Tibial nerve (tissue), 4 donors: ENCODE data around the gene NOTCH1. TPM values are rescaled to one million over a fixed set of nuclear protein-coding genes. Genes with fewer than 3 reads are reported as not detected.
A peak's percentile ranks its signal among the peaks of the same experiment; 100 is the strongest.

Experiments used
- DNase-seq, 2 donors: peaks; one replicate each; pipeline ENCODE4 v3.0.0-alpha.2; 2019; ENCODE audit warnings: low spot score in 2 of 2
- H3K27ac ChIP-seq, 4 donors: fragments of 200-600 bp; sonication (generic) in 3 of 4; one replicate each; pipeline ENCODE4 v1.5.1; 2017 to 2019; ENCODE audit warnings: mild to moderate bottlenecking in 1 of 4
- H3K27me3 ChIP-seq, 2 donors: fragments of 200-600 bp; sonication (generic) in 1 of 2; one replicate each; pipeline versions ENCODE4 v1.5.1 to v1.6.0; 2017 to 2019
- H3K36me3 ChIP-seq, 3 donors: fragments of 200-600 bp; sonication (generic); one replicate each; pipeline ENCODE4 v1.5.1; 2018 to 2019
- H3K4me1 ChIP-seq, 4 donors: fragments of 200-600 bp; sonication (generic) in 3 of 4; one replicate each; pipeline ENCODE4 v1.5.1; 2017 to 2019
- H3K4me3 ChIP-seq, 4 donors: fragments of 200-600 bp; sonication (generic) in 3 of 4; one replicate each; pipeline ENCODE4 v1.5.1; 2017 to 2019; ENCODE audit warnings: mild to moderate bottlenecking in 1 of 4, moderate library complexity in 1 of 4
- H3K9me3 ChIP-seq, 4 donors: fragments of 200-600 bp; sonication (generic) in 3 of 4; one replicate each; pipeline ENCODE4 v1.5.1; 2017 to 2019
- CTCF ChIP-seq, 5 experiments: fragments of 200-600 bp in 3 of 5; fragments of 450-650 bp in 2 of 5; sonication (generic) in 3 of 5; IDR thresholded peaks; one replicate each; pipeline ENCODE4 v1.5.1; 2016 to 2019; ENCODE audit warnings: antibody characterized with exemption in 5 of 5, mild to moderate bottlenecking in 3 of 5, moderate library complexity in 2 of 5
- EP300 ChIP-seq, 2 donors: sonication (generic); formaldehyde crosslinking; IDR thresholded peaks; one replicate each; pipeline ENCODE4 v1.6.1; 2017; ENCODE audit warnings: antibody characterized with exemption in 2 of 2, mild to moderate bottlenecking in 1 of 2
- POLR2A ChIP-seq, 2 donors: fragments of 450-650 bp; IDR thresholded peaks; one replicate each; pipeline ENCODE4 v1.6.1; 2017; ENCODE audit warnings: antibody characterized with exemption in 2 of 2, mild to moderate bottlenecking in 2 of 2, moderate library complexity in 2 of 2
- WGBS, 2 donors: methylation state at CpG; one replicate each; pipeline ENCODE4 v1.1.5; 2018; 5-methylcytosine and 5-hydroxymethylcytosine counted together
- total RNA-seq, 4 donors: library from RNA; depleted of rRNA; stranded (reverse); fragments of >200 nt; gene quantifications; one replicate each; pipeline ENCODE4 v1.1.0, GENCODE V29; 2016

NOTCH1 gene
- total RNA-seq, 4 donors from 2014 or later: 29.3 to 65.4 (median 41.5) TPM

DNA sequence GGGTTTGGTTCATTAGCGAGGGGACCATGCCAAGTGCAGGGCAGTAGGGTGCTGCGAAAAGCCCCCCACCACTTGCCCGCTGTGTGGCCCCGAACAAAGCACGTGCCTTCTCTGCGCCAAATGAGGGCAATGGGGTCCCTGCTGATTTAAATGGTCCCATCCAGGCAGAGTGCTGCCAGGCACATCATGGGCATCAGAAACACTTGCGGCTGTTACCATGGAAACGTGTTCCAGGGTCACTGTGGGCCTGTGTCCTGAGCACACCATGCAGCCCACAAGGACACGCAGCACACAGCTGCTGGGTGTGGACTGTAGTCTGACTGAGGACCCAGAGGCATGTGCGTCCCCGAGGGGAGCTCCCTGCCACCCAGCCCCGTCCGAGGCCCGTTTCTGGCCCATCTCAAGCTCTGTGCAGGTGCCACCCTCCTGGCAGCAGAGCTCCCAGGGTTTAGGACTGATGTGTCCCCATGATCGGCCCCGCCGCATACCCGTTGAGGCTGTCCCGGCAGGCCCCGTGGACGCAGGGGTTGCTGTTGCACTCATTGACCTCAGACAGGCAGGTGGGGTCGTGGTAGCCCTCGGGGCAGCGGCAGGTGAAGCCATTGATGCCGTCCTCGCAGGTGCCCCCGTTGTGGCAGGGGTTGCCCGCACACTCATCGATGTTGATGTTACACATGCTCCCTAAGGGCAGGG, 31.7 kb downstream of the NOTCH1 start:
- no peak for TF ChIP-seq EP300 (IDR thresholded peaks at IDR 0.05)
- no peaks in the 10 kb centered on the region for H3K27me3 ChIP-seq

DNA sequence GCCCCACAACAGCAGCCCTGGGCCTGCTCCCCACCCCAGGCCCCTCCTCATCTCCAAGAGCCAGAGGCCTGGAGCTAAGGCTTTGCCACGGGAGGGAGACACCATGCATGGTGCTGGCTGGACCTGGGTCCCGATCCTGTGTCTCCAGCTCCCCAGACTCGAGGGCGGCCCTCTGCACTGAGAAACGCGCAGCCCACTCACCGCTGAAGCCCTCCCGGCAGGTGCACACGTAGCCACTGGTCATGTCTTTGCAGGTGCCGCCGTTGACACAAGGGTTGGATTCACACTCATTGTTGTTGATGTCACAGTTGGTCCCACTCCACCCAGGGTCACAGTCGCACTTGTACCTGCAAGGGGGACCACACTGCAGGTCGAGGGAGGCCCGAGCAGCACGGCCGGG, 32.7 kb downstream of the NOTCH1 start:
- TF ChIP-seq EP300 (IDR thresholded peaks at IDR 0.05) (no peak), CTCF (IDR thresholded peaks at IDR 0.05) (no peak), POLR2A (IDR thresholded peaks at IDR 0.05) (no peak)
- Histone ChIP-seq H3K36me3 (peaks cover 12 to 100% (median 34%) of the 10 kb centered on the region in 3 donors), H3K27me3 (no peaks in the 10 kb centered on the region), H3K4me1 (peaks cover 0 to 70% (median 34%) of the 10 kb centered on the region in 4 donors), H3K4me3 (no peak overlapping the region), H3K27ac (peak overlapping the region; percentile 70 to 87 (median 85)), H3K9me3 (no peaks in the 10 kb centered on the region)
- no peak for DNase-seq
- 80 to 83% methylated on average over 3 to 8 of the region's 16 CpGs for WGBS, 2 donors

More for the DNA sequence above, 31.7 kb downstream of the NOTCH1 start:
- H3K27ac ChIP-seq: peak overlapping the region in 3 of 4 donors; percentile 3 to 87 (median 87)
- peaks cover 0 to 76% (median 34%) of the 10 kb centered on the region in 4 donors for H3K4me1 ChIP-seq
- H3K9me3 ChIP-seq: no peaks in the 10 kb centered on the region
- no peak for DNase-seq
- H3K36me3 ChIP-seq: peaks cover 14 to 100% (median 32%) of the 10 kb centered on the region in 3 donors
- WGBS, 2 donors: 83 to 86% methylated on average over 19 to 21 of the region's 29 CpGs
- no peak overlapping the region for H3K4me3 ChIP-seq

DNA sequence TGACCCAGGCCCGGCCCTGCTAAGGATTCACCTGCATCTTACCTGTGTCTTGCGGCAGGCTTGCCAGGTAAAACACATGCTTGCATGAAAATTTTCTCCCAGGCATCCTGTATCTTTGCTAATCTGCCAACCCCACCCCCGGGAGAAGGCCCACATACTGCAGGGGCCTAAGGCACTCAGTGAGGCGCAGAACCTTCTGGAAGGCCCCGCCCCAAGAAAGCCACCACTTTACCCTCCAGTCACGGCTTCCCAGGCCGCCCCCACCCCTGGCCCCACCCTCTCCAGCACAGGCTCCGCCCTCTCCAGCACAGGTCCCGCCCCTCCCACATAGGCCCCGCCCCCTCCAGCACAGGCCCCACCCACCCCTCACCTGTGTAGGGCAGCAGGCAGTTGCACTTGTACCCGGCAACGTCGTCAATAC, 33.2 kb downstream of the NOTCH1 start:
- WGBS, 2 donors: 49 to 72% methylated on average over 10 to 11 of the region's 13 CpGs
- peaks cover 8 to 100% (median 34%) of the 10 kb centered on the region in 3 donors for H3K36me3 ChIP-seq
- no peak for DNase-seq
- H3K4me1 ChIP-seq: peaks cover 0 to 65% (median 34%) of the 10 kb centered on the region in 4 donors
- H3K27ac ChIP-seq: peak overlapping the region; percentile 70 to 87 (median 85)
- no peaks in the 10 kb centered on the region for H3K9me3 ChIP-seq
- no peak overlapping the region for H3K4me3 ChIP-seq
- no peak for TF ChIP-seq CTCF (IDR thresholded peaks at IDR 0.05)
- H3K27me3 ChIP-seq: no peaks in the 10 kb centered on the region

DNA sequence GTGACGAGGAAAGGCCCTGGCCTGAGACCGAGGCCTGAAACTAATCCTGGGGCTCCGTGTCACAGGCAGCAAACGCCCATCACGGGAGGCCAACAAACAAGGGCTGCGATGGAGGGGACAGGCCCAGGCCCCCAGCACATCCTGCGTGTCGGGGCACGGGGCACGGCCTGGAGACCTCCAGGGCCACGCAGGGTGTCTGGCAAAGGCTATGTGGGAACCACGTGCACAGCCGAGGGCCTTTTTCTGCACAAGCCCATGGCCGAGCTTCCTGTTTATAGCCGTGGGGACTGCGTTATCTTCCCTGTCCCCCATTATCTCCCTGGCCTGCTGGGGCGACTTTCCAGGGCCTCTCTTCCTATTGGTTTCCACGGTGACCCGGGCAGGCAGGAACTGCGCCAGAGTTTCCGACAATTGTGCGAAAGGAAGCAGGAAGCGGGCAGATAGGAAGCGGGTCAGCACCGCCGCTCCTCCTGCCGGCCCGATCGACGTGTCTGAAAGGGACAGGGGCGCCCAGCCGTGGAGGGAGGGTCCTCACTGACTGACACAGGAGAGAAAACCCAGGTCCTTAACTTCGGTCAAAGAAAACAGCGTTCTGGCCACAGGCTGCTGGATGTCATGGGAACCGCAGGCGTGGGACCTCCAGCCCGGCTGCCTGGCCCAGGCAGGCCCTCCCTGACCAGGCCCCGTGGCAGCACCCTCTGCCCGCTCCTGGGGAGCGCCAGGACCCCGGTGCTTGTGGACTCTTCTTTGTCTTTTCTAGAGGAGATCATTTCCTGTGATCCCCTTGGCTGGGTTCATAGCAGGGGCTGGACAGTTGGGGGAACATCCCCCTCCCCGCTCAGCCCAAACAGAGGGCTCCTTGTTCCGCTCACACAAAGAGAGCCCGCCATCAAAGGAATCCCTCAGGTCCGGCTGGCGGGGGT, 33.9 kb downstream of the NOTCH1 start:
- H3K27me3 ChIP-seq: no peaks in the 10 kb centered on the region
- TF ChIP-seq POLR2A (IDR thresholded peaks at IDR 0.05) (no peak), EP300 (IDR thresholded peaks at IDR 0.05) (peak; percentile 35 to 67)
- no peak overlapping the region for H3K4me3 ChIP-seq
- H3K4me1 ChIP-seq: peaks cover 0 to 58% (median 28%) of the 10 kb centered on the region in 4 donors
- 41 to 61% methylated on average over 31 to 45 of the region's 46 CpGs for WGBS, 2 donors
- DNase-seq: peak in 1 of 2 donors; percentile 37
- no peaks in the 10 kb centered on the region for H3K9me3 ChIP-seq
- H3K36me3 ChIP-seq: peaks cover 5 to 100% (median 39%) of the 10 kb centered on the region in 3 donors
- peak overlapping the region; percentile 70 to 87 (median 85) for H3K27ac ChIP-seq

- Histone ChIP-seq H3K4me1 (peaks cover 0 to 51% (median 23%) of the 10 kb centered on the region in 4 donors), H3K36me3 (peaks cover 5 to 100% (median 46%) of the 10 kb centered on the region in 3 donors), H3K4me3 (no peak overlapping the region), H3K9me3 (no peaks in the 10 kb centered on the region), H3K27ac (peak overlapping the region; percentile 70 to 87 (median 85)), H3K27me3 (no peaks in the 10 kb centered on the region)
- no peak for DNase-seq
- 59 to 79% methylated on average over 13 to 24 of the region's 28 CpGs for WGBS, 2 donors
- no peak for TF ChIP-seq CTCF (IDR thresholded peaks at IDR 0.05)
- TF ChIP-seq POLR2A (IDR thresholded peaks at IDR 0.05): no peak
- TF ChIP-seq EP300 (IDR thresholded peaks at IDR 0.05): no peak
Measured at GRCh38 chr9:136511144-136511669, 34.6 kb downstream of the NOTCH1 start.
